ENCODE measurements around the gene ERBB4.

GRCh38 chr2:212489719-212490346 lies 48.8 kb downstream of the ERBB4 start:
- TF ChIP-seq CTCF (IDR thresholded peaks at IDR 0.05) (no peak), POLR2AphosphoS5 (IDR thresholded peaks at IDR 0.05) (no peak), POLR2A (IDR thresholded peaks at IDR 0.05) (no peak)

All from prostate gland (tissue), 2 donors.